ENCODE data around the gene EIF4EBP2. TPM values are rescaled to one million over a fixed set of nuclear protein-coding genes. Genes with fewer than 3 reads are reported as not detected.
A peak's percentile ranks its signal among the peaks of the same experiment; 100 is the strongest.

EIF4EBP2 gene
- total RNA-seq, 1 experiment from 2014 or later: 80.3 TPM

DNA sequence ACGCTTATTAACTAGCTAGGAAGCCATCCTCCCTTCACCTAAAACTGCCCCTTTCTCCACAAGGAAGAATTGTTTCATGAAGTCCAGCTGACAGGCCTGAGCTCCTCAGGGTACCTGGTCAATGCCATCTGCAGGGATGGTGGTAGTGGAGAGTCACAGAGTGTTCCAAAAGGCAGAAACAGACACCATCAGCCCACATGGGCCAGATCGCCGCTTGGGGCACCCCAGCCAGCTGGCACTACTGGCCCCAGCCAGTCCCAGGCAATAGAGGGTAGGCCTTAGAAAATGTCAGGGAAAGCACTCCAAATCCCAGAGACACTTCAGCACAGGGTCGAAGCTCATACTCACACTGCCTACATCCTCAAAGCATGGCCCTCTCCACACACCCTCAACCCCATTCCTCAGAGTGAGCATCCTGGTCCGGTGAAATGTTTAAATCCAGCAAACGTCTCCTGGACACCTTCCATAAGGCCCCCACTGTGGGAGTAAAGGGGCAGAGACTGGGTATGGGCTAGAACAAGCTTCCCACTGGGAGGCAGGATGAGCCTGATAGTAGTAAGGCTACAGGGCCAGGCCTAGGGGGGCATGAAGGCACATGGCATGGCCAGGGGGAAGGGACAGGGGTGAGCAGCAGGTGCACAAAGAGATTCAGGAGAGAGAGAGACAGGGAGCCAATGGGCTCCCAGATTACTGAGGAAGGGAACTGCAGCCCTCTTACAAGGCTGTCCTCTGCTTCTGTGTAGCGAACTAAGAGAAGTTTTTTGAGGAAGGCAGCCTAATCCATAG lies 23.4 kb upstream of the EIF4EBP2 start:
- ChIA-PET POLR2A (ENCODE audit: unreplicated experiment) (no interaction called here), CTCF (interaction anchor here (0.6 kb wide), 1 partner anchor 234 kb away, joined by 4 read pairs; the partner anchor contains the start of gene TYSND1)
- Histone ChIP-seq H3K79me2 (ENCODE audit: low read depth) (peaks cover 12% of the 10 kb centered on the region), H3K36me3 (ENCODE audit: low read depth) (no peaks in the 10 kb centered on the region), H3K9me2 (ENCODE audit: insufficient read depth) (no peaks in the 10 kb centered on the region), H3K4me1 (replicated peaks; ENCODE audit: insufficient read depth) (peaks cover 40% of the 10 kb centered on the region), H3K27ac (no peak overlapping the region), H3K27me3 (ENCODE audit: insufficient read depth, low read depth) (no peaks in the 10 kb centered on the region), H3K4me2 (0 out of 2 replicates have a peak overlapping the region, but pooled peaks have one; percentile 94), H3F3A (ENCODE audit: insufficient read depth, low read depth) (peaks cover 31% of the 10 kb centered on the region), H4K20me1 (ENCODE audit: insufficient read depth) (no peaks in the 10 kb centered on the region), H2AFZ (no peak overlapping the region), H3K4me3 (no peak overlapping the region), H3K9me3 (ENCODE audit: insufficient read depth, low read depth) (no peaks in the 10 kb centered on the region)
- intact Hi-C loops (cut with micrococcal nuclease; ENCODE audit: unreplicated experiment): no loop called here
- BruUV-seq (replicated peaks): no TSS peak
- no peak for DNase-seq
- TF ChIP-seq EZH2 (IDR thresholded peaks at IDR 0.05; ENCODE audit: low read depth): no peak

DNA sequence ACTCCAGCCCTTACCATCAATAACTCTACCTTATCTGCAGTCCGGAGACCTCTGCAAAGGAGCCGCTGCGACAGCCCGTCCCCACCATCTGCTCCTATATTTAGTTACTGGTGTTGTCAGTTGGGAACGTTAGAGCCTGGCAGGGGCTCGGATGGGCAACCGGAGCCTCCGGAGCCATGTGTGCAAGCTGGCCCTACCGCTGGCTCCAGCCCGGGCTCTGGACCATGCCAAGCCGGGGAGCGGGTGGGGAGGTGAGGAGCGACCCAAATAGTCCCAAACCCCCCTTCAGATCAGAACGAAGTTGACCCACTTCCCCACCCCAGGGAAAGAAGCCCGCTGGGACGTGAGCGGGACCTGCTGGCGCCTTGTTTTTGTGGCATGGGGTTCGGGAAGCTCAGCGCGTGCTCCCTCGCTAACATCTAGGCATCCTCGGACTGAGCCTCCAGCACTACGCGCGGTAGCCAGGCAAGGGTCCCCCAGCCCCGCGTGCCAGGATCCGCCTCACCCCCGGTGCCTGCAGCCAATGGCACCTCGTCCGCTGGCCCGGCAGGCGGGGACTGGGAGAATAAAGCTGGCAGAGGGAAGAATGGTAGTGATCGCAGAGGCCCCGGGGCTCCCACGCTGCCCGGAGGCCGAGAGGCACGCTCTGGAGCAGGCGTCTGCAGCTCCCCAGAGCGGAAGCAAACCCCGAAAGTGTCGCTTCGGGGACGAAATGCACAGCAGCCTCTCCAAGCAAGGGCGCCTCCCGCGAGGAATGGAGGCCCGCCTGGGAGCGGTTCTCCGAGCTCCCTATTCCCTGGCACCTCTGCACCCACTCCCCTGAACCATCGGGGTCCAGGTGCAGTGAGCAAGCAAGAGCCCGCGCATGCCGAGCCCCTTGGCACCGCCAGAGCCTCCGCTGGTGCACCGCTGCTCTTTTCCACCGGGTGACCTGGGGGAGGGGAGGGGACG lies 22.2 kb upstream of the EIF4EBP2 start:
- intact Hi-C loops (cut with micrococcal nuclease; ENCODE audit: unreplicated experiment): no loop called here
- Histone ChIP-seq H3K27ac (no peak overlapping the region), H3K79me2 (ENCODE audit: low read depth) (peaks cover 12% of the 10 kb centered on the region), H3K9me3 (ENCODE audit: insufficient read depth, low read depth) (no peaks in the 10 kb centered on the region), H3K9me2 (ENCODE audit: insufficient read depth) (no peaks in the 10 kb centered on the region), H3K27me3 (ENCODE audit: insufficient read depth, low read depth) (no peaks in the 10 kb centered on the region), H3K4me1 (replicated peaks; ENCODE audit: insufficient read depth) (peaks cover 29% of the 10 kb centered on the region), H3K36me3 (ENCODE audit: low read depth) (no peaks in the 10 kb centered on the region), H2AFZ (peak overlapping the region; percentile 91), H3F3A (ENCODE audit: insufficient read depth, low read depth) (peaks cover 34% of the 10 kb centered on the region), H3K4me2 (peak overlapping the region; percentile 94), H4K20me1 (ENCODE audit: insufficient read depth) (no peaks in the 10 kb centered on the region), H3K4me3 (peak overlapping the region; percentile 89)
- POLR2A ChIA-PET (ENCODE audit: unreplicated experiment): interaction anchor here (0.5 to 0.6 kb wide), 2 partner anchors 18 to 235 kb away, joined by 3 to 9 read pairs; partner anchors contain the start of gene TYSND1
- TF ChIP-seq, protein P1, sequence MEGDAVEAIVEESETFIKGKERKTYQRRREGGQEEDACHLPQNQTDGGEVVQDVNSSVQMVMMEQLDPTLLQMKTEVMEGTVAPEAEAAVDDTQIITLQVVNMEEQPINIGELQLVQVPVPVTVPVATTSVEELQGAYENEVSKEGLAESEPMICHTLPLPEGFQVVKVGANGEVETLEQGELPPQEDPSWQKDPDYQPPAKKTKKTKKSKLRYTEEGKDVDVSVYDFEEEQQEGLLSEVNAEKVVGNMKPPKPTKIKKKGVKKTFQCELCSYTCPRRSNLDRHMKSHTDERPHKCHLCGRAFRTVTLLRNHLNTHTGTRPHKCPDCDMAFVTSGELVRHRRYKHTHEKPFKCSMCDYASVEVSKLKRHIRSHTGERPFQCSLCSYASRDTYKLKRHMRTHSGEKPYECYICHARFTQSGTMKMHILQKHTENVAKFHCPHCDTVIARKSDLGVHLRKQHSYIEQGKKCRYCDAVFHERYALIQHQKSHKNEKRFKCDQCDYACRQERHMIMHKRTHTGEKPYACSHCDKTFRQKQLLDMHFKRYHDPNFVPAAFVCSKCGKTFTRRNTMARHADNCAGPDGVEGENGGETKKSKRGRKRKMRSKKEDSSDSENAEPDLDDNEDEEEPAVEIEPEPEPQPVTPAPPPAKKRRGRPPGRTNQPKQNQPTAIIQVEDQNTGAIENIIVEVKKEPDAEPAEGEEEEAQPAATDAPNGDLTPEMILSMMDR (conservative IDR thresholded peaks at IDR 0.05): no peak
- TF ChIP-seq EZH2 (IDR thresholded peaks at IDR 0.05; ENCODE audit: low read depth): no peak
- CTCF ChIA-PET: interaction anchor here (0.6 to 0.7 kb wide), 2 partner anchors 23 to 265 kb away, joined by 3 read pairs; no protein-coding TSS in a partner anchor
- TSS peak; percentile 38 for BruUV-seq (replicated peaks)
- peak in 1 of 2 experiments; percentile 52 for DNase-seq

DNA sequence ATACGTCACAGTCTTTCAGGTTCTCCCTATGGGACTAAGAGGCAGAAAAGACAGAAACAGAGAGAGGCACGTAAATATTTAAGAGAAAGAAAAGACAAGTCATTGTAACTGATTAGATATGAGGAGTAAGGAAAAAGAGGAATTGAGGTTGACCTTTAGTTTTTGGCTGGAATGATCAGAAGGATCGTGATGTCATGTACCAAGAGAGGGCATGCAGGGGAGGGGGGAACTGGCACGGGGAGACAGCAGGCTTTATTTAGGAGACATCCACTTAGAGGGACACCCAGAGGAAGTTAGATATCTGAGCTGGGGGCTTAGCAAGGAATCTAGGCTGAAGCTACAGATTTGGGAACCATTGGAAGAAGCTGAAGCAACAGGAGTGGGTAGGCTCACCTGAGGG lies 12.3 kb upstream of the EIF4EBP2 start:
- H3K4me3 ChIP-seq: no peak overlapping the region
- no peak overlapping the region for H3K27ac ChIP-seq
- H3K9me3 ChIP-seq (ENCODE audit: insufficient read depth, low read depth): no peaks in the 10 kb centered on the region
- no peaks in the 10 kb centered on the region for H3K27me3 ChIP-seq (ENCODE audit: insufficient read depth, low read depth)
- no peaks in the 10 kb centered on the region for H3K79me2 ChIP-seq (ENCODE audit: low read depth)
- H4K20me1 ChIP-seq (ENCODE audit: insufficient read depth): no peaks in the 10 kb centered on the region
- TF ChIP-seq EZH2 (IDR thresholded peaks at IDR 0.05; ENCODE audit: low read depth): no peak
- TF ChIP-seq, protein P1 (conservative IDR thresholded peaks at IDR 0.05): no peak
- no TSS peak for BruUV-seq (replicated peaks)
- intact Hi-C loops (cut with micrococcal nuclease; ENCODE audit: unreplicated experiment): no loop called here
- no peak overlapping the region for H3K4me2 ChIP-seq
- H3K9me2 ChIP-seq (ENCODE audit: insufficient read depth): no peaks in the 10 kb centered on the region
- ChIA-PET POLR2A (ENCODE audit: unreplicated experiment) (no interaction called here), CTCF (no interaction called here)
- peaks cover 7% of the 10 kb centered on the region for H3F3A ChIP-seq (ENCODE audit: insufficient read depth, low read depth)
- H3K4me1 ChIP-seq (replicated peaks; ENCODE audit: insufficient read depth): peaks cover 5% of the 10 kb centered on the region; the same call in 1 of the 2 replicates
- no peak for DNase-seq
- H2AFZ ChIP-seq: no peak overlapping the region
- H3K36me3 ChIP-seq (ENCODE audit: low read depth): no peaks in the 10 kb centered on the region
